Activated T-helper 1 cell treated with anti-CD3 and anti-CD28 coated beads, Interleukin-12 subunit alpha, Interleukin-12 subunit beta, Interleukin-2, Interleukin-4 antibody, amounts not matched to agents 30 ng/mL and 10 ng/mL and 1 ng/mL, durations not matched to agents 14 hours and 24 hours and 36 hours (primary cell): ENCODE measurements around the gene RBM12. TPM values are rescaled to one million over a fixed set of nuclear protein-coding genes. Genes with fewer than 3 reads are reported as not detected.

Experiments
- DNase-seq: peaks from one replicate; pipeline ENCODE4 v3.0.0; 2021; ENCODE audit warnings: low spot score
- H3K27ac Mint-ChIP-seq: one replicate; pipeline ENCODE4 v1.8.0; 2021; ENCODE audit warnings: mild to moderate bottlenecking, mixed read lengths
- H3K27me3 Mint-ChIP-seq: one replicate; pipeline ENCODE4 v1.8.0; 2022; ENCODE audit warnings: mild to moderate bottlenecking, moderate library complexity, mixed read lengths; ENCODE audit not compliant: insufficient read depth
- H3K36me3 Mint-ChIP-seq: one replicate; pipeline ENCODE4 v1.8.0; 2021; ENCODE audit warnings: low read depth, mixed read lengths
- H3K4me1 Mint-ChIP-seq: one replicate; pipeline ENCODE4 v1.8.0; 2021; ENCODE audit warnings: low read depth, mixed read lengths
- H3K4me3 Mint-ChIP-seq: one replicate; pipeline ENCODE4 v1.8.0; 2021; ENCODE audit warnings: mild to moderate bottlenecking, moderate library complexity, mixed read lengths
- H3K9me3 Mint-ChIP-seq: one replicate; pipeline ENCODE4 v1.8.0; 2021; ENCODE audit warnings: mixed read lengths
- intact Hi-C: fragments of 100-400 bp; cut with micrococcal nuclease; formaldehyde crosslinking; loops from one replicate; pipeline ENCODE4 v1.15.1; 2024
- total RNA-seq: library from RNA; stranded (reverse); gene quantifications from 2 replicates; pipeline ENCODE4 v1.2.3, GENCODE V29; 2022

The RBM12 gene
- total RNA-seq, 1 donor from 2014 or later: 151 TPM

GRCh38 chr20:35620818-35621559 lies 43.7 kb downstream of the RBM12 start:
- H3K4me1 Mint-ChIP-seq: peaks cover 23% of the 10 kb centered on the region
- DNase-seq: no peak
- no peak overlapping the region for H3K27ac Mint-ChIP-seq
- H3K27me3 Mint-ChIP-seq: no peaks in the 10 kb centered on the region
- peaks cover 10% of the 10 kb centered on the region for H3K36me3 Mint-ChIP-seq
- H3K9me3 Mint-ChIP-seq: no peaks in the 10 kb centered on the region
- intact Hi-C loops: no loop called here
- H3K4me3 Mint-ChIP-seq: no peak overlapping the region

GRCh38 chr20:35619196-35620095 lies 45.3 kb downstream of the RBM12 start:
- H3K27me3 Mint-ChIP-seq: no peaks in the 10 kb centered on the region
- H3K36me3 Mint-ChIP-seq: peaks cover 3% of the 10 kb centered on the region
- peak; percentile 75 for DNase-seq
- intact Hi-C loops: loop anchor here (1.0 to 5.0 kb wide), 5 partner anchors 41 to 848 kb away; partner anchors contain the start of genes CPNE1, PHF20 and RBM12
- H3K4me1 Mint-ChIP-seq: peaks cover 27% of the 10 kb centered on the region
- peak overlapping the region; percentile 88 for H3K4me3 Mint-ChIP-seq
- no peaks in the 10 kb centered on the region for H3K9me3 Mint-ChIP-seq
- H3K27ac Mint-ChIP-seq: peak overlapping the region; percentile 89

GRCh38 chr20:35618263-35619131 lies 46.2 kb downstream of the RBM12 start:
- Mint-ChIP-seq H3K9me3 (no peaks in the 10 kb centered on the region), H3K27ac (peak overlapping the region; percentile 83), H3K36me3 (peaks cover 3% of the 10 kb centered on the region), H3K4me1 (peaks cover 27% of the 10 kb centered on the region), H3K27me3 (no peaks in the 10 kb centered on the region), H3K4me3 (peak overlapping the region; percentile 88)
- intact Hi-C loops: loop anchor here (1.0 to 5.0 kb wide), 5 partner anchors 42 to 849 kb away; partner anchors contain the start of genes CPNE1, PHF20 and RBM12
- DNase-seq: no peak

GRCh38 chr20:35617397-35618262 lies 47.1 kb downstream of the RBM12 start:
- Mint-ChIP-seq H3K36me3 (peaks cover 3% of the 10 kb centered on the region), H3K27me3 (no peaks in the 10 kb centered on the region), H3K4me3 (peak overlapping the region; percentile 88), H3K4me1 (peaks cover 27% of the 10 kb centered on the region), H3K9me3 (no peaks in the 10 kb centered on the region), H3K27ac (peak overlapping the region; percentile 76)
- intact Hi-C loops: loop anchor here (2.0 to 5.0 kb wide), 2 partner anchors 155 to 850 kb away; partner anchors contain the start of gene PHF20
- peak; percentile 25 for DNase-seq

- no peaks in the 10 kb centered on the region for H3K9me3 Mint-ChIP-seq
- peaks cover 27% of the 10 kb centered on the region for H3K4me1 Mint-ChIP-seq
- peaks cover 3% of the 10 kb centered on the region for H3K36me3 Mint-ChIP-seq
These were observed 48.0 kb downstream of the RBM12 start for GRCh38 chr20:35616465-35617396.

GRCh38 chr20:35615667-35616464 lies 48.8 kb downstream of the RBM12 start, which contains the start of gene SPAG4:
Gene SPAG4 (plus strand): TSS chr20:35615829. CDS start chr20:35616004, 175 bp downstream.
- intact Hi-C loops: loop anchor here (1.0 to 5.0 kb wide), 10 partner anchors 15 to 851 kb away; partner anchors contain the start of genes CEP250, EIF6, NFS1 and RBM39
- Mint-ChIP-seq H3K36me3 (no peaks in the 10 kb centered on the region), H3K27ac (peak within 1 kb of the TSS; percentile 95), H3K4me3 (peak within 1 kb of the TSS; percentile 88), H3K27me3 (no peaks in the 10 kb centered on the region), H3K9me3 (no peaks in the 10 kb centered on the region), H3K4me1 (peaks cover 27% of the 10 kb centered on the region)
- DNase-seq: peak; percentile 73

More at GRCh38 chr20:35616465-35617396, 48.0 kb downstream of the RBM12 start:
- Mint-ChIP-seq H3K27me3 (no peaks in the 10 kb centered on the region), H3K27ac (peak overlapping the region; percentile 89), H3K4me3 (peak overlapping the region; percentile 88)
- DNase-seq: peak; percentile 97
- intact Hi-C loops: loop anchor here (1.0 to 5.0 kb wide), 10 partner anchors 15 to 851 kb away; partner anchors contain the start of genes CEP250, EIF6, NFS1 and RBM39

GRCh38 chr20:35611482-35611881 lies 53.2 kb downstream of the RBM12 start:
- Mint-ChIP-seq H3K4me1 (peaks cover 4% of the 10 kb centered on the region), H3K27ac (no peak overlapping the region), H3K27me3 (no peaks in the 10 kb centered on the region), H3K4me3 (no peak overlapping the region), H3K9me3 (no peaks in the 10 kb centered on the region), H3K36me3 (no peaks in the 10 kb centered on the region)
- intact Hi-C loops: no loop called here
- no peak for DNase-seq

GRCh38 chr20:35610833-35611427 lies 53.8 kb downstream of the RBM12 start:
- H3K4me3 Mint-ChIP-seq: no peak overlapping the region
- intact Hi-C loops: no loop called here
- H3K4me1 Mint-ChIP-seq: peaks cover 4% of the 10 kb centered on the region
- no peak overlapping the region for H3K27ac Mint-ChIP-seq
- no peaks in the 10 kb centered on the region for H3K36me3 Mint-ChIP-seq
- H3K27me3 Mint-ChIP-seq: no peaks in the 10 kb centered on the region
- H3K9me3 Mint-ChIP-seq: no peaks in the 10 kb centered on the region
- DNase-seq: no peak

- Mint-ChIP-seq H3K4me1 (no peaks in the 10 kb centered on the region), H3K27ac (no peak overlapping the region), H3K9me3 (no peaks in the 10 kb centered on the region), H3K27me3 (peaks cover 10% of the 10 kb centered on the region), H3K4me3 (no peak overlapping the region), H3K36me3 (no peaks in the 10 kb centered on the region)
- no peak for DNase-seq
- intact Hi-C loops: no loop called here
These were observed 57.5 kb downstream of the RBM12 start for GRCh38 chr20:35607003-35607735.
